ENCODE measurements around the gene DOCK8.

DOCK8 gene

DNA sequence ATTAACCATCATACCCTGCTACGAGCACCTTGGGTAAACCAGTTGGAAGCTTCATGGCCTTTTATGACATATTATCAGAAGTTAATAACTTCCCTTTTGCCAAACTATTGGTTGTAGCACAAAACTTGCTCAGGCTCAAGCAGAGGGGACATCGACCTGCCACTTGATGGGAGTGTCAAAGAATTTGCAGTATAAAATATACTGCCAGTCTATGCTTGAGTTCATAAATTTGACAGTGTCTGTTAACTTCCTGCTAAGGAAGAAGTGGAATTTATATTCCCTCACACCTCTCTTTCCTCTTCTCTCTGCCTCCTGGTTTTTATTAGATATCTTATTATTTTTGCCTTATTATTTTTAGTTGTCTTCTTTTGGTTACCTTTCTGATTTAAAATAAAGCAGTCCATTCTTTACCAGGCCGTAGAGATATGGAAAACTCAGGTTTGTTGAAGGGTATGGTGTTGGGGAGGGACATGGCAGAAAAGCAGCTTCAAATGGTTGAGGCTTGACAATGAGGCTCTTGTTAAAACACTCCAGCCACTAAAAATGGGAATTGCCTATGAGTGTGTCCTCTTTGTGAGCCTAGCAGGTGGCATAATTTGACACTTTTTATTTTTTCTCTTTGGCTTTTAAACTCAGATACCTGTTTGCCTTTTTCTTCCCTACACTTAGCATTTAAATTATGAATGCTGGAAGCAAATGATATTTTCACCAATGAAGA lies 298.0 kb downstream of the DOCK8 start:
- DNase-seq: no peak
